C4-2B (cell line): ENCODE data around the gene GSTT2.
"Not testable (repeated sequence)": the region's sequence is repeated elsewhere in the genome, so short reads cannot be mapped to it uniquely, and the experiment has no call there.

Source experiments
- H3K27ac ChIP-seq: fragments of 450-650 bp; 2 replicates; pipeline ENCODE4 v1.5.1; 2017
- ZFX ChIP-seq: fragments of 450-650 bp; IDR thresholded peaks from 2 replicates; pipeline ENCODE4 v1.6.1; 2017
- TF ChIP-seq, protein P1 (sequence below): fragments of 450-650 bp; conservative IDR thresholded peaks from 2 replicates; pipeline ENCODE4 v1.5.1; 2017; ENCODE audit warnings: mild to moderate bottlenecking

The GSTT2 gene

DNA sequence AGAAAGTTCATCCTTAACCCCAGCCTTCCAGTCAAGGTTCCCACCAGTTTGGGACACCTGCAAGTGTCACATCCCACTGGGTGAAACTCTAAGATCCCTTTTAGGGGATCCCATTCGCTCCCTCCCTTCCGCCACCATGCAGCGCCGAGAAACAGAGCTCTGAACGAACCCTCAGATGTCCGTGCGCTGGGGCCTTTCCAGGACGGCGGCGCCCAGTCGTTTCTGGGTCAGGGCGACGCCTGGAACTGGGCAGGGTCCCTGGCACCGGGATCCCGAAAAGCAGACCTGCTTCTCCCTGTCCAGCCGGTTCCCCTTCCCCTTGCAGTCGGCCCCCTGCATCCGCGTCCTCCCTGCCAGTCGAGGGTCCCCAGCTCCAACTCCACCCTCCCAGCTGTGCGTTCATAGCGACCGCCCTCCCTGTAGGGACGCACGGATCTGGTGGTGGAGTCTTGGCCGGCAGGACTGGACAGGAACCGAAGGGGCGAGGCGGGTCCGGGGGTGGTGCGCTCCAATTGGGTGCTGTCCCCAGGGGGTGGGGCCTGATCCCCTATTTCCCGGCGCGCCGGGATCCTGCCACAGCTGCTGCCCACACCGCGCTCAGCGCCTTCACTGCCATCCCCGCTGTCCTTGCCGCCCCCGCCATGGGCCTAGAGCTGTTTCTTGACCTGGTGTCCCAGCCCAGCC is at the start of gene GSTT2:
GSTT2 (plus strand) TSS at position 578 of the 684 bp plus-strand sequence.
- H3K27ac ChIP-seq: not testable (repeated sequence)

DNA sequence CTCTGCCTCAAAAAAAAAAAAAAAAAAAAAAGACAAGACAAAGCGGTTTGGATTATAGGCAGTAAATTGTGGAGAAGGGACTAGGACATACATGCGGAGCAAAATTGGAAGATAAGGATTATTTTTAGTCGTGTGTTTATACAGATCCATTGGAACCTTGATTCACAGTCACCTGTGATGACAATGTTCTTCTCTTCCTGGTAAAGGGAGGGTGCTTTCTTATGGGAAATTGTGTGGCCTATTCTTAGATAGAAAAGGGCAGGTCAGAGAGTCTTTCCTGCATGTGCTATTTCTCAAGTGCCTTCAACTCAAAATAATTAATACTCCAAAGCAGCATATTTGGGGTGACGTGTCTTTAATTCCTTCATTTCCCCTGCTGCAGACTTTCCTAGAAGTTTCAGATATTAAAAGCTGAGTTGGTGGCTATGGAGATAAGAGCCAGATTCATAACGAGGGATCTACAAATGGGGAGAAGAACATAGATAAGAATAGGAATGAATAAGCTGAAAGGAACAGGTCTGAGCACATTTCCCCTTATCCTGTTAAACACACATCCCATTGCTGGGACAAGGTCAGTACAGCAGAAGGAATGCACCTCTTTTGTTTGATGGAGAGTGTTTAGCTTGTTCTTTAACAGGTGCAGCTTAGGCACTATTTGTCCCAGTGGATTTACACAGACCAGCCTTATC is 41.5 kb upstream of the GSTT2 start:
- TF ChIP-seq ZFX: no peak
- TF ChIP-seq, protein P1, sequence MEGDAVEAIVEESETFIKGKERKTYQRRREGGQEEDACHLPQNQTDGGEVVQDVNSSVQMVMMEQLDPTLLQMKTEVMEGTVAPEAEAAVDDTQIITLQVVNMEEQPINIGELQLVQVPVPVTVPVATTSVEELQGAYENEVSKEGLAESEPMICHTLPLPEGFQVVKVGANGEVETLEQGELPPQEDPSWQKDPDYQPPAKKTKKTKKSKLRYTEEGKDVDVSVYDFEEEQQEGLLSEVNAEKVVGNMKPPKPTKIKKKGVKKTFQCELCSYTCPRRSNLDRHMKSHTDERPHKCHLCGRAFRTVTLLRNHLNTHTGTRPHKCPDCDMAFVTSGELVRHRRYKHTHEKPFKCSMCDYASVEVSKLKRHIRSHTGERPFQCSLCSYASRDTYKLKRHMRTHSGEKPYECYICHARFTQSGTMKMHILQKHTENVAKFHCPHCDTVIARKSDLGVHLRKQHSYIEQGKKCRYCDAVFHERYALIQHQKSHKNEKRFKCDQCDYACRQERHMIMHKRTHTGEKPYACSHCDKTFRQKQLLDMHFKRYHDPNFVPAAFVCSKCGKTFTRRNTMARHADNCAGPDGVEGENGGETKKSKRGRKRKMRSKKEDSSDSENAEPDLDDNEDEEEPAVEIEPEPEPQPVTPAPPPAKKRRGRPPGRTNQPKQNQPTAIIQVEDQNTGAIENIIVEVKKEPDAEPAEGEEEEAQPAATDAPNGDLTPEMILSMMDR: no peak
- peak overlapping the region; percentile 79 for H3K27ac ChIP-seq

DNA sequence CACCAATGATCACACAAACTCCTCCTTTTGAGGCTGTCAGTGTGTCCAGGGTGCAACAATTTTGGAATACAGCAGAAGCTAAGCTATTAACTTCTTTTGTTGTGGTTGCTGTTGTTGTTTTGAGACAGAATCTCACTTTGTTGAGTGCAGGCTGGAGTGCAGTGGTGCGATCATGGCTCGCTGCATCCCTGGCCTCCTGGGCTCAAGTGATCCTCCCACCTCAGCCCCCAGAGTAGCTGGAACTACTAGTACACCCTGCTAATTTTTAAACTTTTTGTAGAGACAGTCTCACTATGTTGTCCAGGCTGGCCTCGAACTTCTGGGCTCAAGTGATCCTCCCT is 40.9 kb upstream of the GSTT2 start:
- no peak for TF ChIP-seq ZFX
- TF ChIP-seq, protein P1: no peak
- peak overlapping the region; percentile 79 for H3K27ac ChIP-seq

DNA sequence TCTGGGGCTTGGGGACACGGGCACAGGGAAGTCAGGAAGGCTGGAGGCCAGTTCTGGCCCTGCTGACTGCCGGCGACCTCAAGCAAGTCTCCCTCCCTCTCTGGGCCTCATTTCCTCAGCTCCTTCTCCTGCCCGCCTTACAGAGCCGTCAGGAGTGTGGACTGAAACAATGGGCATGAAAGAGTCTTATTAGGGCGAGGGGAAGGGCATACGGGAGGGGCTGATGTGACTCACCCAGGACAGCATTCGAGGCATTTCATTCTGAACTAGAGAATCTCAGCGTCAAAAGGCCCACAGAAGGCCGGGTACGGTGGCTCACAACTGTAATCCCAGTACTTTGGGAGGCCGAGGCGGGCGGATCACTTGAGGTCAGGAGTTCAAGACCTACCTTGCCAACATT is 39.8 kb upstream of the GSTT2 start:
- H3K27ac ChIP-seq: peak overlapping the region; percentile 79; the same call in 1 of the 2 replicates

DNA sequence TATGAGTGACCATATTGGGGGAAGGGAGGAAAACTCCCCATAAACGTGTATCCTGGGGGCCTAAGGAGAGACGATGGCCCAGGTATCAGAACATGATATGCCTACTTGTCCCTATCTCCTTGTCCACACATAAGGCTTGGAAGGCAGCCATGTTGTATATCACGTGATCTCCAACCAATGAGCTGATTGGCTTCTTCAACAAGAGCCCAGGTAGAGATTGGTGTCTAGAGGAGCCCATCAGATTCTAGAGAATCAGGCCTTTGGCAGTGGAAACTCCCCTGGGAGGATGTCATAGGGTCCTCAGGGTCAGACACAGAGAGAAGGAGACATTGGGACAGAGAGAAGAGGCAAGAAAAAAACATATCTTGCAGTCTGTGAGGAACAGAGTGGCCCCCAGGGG is 32.5 kb upstream of the GSTT2 start:
- H3K27ac ChIP-seq: not testable (repeated sequence)

DNA sequence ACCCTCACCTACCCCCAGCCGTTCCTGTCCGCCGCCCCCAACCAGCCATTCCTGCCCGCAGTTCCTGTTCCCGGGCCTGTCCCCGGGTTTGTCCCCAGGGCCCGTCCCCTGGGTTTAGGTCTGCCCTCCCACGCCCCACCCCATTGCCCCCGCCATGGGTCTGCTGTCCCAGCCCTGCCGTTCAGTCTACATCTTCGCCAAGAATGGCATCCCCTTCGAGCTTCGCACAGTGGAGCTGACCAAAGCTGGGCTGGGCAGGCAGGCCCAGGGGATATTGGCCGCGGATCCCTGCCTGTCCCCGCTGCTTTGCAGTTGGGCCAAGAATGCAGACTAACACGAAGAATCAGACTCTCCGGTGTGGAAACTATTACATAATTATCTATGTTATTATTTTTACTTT is 30.2 kb upstream of the GSTT2 start:
- not testable (repeated sequence) for H3K27ac ChIP-seq

DNA sequence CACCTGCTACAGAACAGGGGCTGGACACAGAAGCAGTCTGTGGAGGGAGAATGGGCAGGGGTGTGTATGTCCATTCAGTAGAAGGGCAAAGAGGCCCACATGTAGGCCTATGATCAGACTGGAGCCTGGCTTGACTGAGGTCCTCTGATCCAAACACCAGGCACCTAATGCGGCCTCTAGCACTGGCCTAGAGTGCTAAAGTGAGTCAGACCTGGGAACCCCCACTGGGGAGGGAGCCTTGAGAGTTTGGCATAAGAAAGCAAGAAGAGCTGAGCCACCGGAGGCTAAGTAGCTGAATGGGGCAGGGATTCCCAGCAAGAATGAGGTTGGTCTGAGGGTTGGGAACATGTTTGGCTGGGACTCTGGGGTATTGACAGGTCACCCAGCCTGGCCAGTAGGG is 28.6 kb upstream of the GSTT2 start:
- H3K27ac ChIP-seq: not testable (repeated sequence)

DNA sequence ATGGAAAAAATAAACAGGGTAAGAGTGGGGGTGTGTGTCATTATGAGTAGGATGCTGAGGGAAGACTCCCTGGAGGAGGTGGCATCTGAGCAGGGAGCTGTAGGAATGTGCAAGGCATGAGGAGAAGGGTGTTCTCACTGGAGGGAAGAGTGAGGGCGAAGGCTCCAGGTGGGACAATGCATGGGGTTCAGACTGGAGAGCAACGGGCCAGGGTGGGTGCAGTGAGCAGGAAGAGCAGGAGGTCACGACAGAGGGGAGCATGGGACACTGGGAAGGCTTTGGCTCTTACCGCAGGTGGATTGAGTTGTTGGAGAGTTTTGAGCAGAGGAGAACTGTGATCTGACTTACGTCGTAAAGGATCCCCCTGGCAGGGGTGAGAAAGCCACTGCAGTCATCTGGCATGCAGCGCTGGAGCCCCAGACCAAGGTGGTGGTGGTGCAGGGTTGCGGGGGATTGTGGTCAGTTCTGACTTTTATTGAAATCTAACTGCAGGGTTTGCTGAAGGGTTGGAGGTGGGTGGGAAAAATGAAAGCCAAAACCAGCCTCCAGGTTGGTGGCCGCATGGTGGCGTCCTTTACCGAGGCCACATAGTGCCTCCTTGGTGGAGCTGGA is 27.0 kb upstream of the GSTT2 start:
- not testable (repeated sequence) for H3K27ac ChIP-seq

DNA sequence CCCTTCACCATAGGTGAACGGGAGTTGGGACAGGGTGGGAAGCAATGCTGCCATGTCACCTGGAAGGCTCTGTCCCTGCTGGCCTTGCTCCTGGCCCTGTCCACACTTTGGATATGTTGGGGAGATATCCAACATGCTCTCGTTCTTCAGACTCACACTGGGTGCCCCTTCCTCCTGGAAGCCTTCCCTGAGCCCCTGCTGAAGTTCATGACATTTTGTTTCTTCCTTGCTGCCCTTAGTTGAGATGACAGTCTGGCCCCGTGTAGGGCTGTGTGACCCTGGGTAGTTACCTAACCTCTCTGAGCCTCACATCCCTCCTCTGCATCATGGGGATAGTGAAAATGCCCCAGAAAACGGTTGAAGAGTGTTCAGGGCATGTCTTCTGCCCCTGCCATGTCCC is 26.4 kb upstream of the GSTT2 start:
- not testable (repeated sequence) for H3K27ac ChIP-seq

DNA sequence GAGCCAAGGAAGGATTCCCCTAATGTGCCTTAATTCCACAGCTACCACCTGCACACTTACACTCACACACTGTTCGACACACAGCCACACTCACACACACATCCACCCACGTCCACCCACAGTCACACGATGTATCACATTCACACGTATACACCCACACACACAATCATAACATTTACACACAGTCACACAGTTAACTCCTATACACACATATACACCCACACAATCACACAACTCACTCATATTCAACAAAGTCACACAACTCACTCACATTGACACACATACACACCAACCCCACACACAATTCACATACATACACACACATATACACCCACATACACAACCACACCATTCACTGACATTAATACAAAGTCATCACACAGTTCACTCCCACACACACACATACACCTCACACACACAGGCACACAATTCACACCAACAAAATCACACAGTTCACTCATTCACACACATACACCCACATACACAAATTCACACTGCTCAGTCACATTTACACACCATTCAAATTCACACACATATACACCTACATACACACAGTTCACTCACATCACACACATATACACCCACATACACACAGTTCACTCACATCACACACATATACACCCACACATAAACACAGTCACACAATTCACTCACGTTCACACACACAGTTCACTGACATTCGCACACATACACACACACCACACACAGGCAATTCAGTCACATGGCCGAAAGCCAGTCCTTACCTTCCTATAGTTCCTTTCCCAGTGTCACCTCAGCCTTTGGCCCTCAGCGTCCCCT is 25.5 kb upstream of the GSTT2 start:
- H3K27ac ChIP-seq: not testable (repeated sequence)

DNA sequence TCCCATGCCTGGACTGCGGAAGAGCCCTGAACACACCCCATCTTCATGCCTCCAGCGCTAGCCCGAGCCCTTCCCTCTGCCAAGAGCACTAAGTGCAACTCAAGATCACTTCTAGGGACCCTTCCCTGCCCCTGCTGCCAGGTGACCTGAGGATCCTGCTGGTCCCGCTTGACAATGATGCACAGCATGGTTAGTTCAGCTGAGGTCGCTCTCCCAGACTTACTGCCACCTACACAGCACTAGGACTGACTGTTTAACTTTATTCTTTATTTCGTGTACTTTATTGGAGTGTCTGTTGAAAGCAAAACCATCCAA is 25.0 kb upstream of the GSTT2 start:
- H3K27ac ChIP-seq: not testable (repeated sequence)

DNA sequence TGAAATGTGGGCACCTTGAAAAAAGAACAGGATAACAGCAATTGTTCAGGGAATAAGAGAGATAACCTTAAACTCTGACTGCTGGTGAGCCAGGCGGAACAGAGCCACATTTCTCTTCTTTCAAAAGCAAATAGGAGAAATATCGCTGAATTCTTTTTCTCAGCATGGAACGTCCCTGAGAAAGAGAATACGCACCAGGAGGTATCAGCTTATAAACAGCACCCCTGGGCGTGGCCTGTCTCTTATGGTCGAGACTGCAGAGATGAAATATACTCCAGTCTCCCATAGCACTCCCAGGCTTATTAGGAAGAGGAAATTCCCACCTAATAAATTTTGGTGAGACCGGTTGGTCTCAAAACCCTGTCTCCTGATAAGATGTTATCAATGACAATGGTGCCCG is 24.0 kb upstream of the GSTT2 start:
- not testable (repeated sequence) for H3K27ac ChIP-seq

DNA sequence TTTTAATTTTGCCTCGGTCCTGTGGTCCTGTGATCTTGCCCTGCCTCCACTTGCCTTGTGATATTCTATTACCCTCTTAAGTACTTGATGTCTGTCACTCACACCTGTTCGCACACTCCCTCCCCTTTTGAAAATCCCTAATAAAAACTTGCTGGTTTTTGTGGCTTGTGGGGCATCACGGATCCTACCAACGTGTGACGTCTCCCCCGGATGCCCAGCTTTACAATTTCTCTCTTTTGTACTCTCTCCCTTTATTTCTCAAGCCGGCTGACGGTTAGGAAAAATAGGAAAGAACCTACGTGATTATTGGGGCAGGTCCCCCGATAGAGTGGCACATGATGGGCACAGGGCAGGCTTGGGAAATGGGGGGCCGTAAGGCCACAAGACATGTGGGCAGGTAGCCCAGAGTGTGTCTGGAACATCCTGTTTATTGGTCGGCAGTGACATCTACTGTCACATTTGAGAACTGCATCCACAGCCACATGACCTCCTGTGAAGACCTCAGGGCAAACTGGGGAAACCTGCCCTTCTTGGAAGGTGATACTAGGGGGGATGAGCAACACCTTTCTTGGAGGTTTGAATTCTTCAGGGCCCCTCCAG is 23.5 kb upstream of the GSTT2 start:
- TF ChIP-seq, protein P1: peak; percentile 86
- H3K27ac ChIP-seq: not testable (repeated sequence)

DNA sequence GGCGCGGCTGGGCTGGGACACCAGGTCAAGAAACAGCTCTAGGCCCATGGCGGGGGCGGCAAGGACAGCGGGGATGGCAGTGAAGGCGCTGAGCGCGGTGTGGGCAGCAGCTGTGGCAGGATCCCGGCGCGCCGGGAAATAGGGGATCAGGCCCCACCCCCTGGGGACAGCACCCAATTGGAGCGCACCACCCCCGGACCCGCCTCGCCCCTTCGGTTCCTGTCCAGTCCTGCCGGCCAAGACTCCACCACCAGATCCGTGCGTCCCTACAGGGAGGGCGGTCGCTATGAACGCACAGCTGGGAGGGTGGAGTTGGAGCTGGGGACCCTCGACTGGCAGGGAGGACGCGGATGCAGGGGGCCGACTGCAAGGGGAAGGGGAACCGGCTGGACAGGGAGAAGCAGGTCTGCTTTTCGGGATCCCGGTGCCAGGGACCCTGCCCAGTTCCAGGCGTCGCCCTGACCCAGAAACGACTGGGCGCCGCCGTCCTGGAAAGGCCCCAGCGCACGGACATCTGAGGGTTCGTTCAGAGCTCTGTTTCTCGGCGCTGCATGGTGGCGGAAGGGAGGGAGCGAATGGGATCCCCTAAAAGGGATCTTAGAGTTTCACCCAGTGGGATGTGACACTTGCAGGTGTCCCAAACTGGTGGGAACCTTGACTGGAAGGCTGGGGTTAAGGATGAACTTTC is 18.7 kb upstream of the GSTT2 start, which contains the start of gene GSTT2B:
GSTT2B (minus strand) TSS at position 112 of the 688 bp plus-strand sequence; CDS start at position 48, 64 bp downstream.
- not testable (repeated sequence) for H3K27ac ChIP-seq

DNA sequence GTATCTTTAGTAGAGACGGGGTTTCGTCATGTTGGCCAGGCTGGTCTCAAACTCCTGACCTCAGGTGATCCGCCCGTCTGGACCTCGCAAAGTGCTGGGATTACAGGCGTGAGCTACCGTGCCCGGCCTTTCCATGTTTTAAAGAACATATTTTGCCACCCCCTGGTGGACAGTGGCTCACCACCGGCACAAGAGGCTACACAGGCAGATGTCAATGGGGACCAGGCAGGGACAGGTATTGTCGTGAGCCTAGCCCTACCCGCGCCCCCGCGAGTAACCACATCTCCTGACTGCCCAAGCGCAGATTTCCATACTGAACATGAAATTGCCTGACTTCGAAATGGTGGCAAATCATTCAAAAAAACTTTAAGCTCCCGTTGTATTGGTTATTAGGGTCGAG is 13.8 kb upstream of the GSTT2 start:
- not testable (repeated sequence) for H3K27ac ChIP-seq

DNA sequence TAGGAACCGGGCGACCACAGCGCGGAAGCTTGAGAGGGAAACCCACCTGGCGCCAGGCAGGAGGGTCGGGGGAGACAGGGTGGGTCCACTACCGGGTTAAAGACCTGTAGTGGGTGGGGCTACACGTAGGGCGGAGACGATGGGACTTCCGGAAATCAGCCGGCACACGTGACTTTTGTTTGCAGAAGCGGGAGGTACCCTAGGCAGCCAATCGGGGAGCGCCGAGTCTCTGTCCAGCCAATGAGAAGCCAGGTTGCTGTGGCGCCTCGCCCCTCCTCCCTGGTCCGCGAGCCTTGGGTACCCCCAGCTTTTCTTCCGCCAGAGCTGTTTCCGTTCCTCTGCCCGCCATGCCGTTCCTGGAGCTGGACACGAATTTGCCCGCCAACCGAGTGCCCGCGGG is 13.4 kb upstream of the GSTT2 start, which contains the start of gene DDTL:
DDTL (plus strand) TSS at position 321 of the 400 bp plus-strand sequence; CDS start at position 348, 27 bp downstream.
- not testable (repeated sequence) for H3K27ac ChIP-seq
